ENCODE results near the gene TTLL1.
"Not testable (repeated sequence)": the region's sequence is repeated elsewhere in the genome, so short reads cannot be mapped to it uniquely, and the experiment has no call there.

- not testable (repeated sequence) for TF ChIP-seq CTCF (IDR thresholded peaks at IDR 0.05)
- peak in 1 of 2 donors; percentile 16 for TF ChIP-seq POLR2A (IDR thresholded peaks at IDR 0.05)
Observed at GRCh38 chr22:43104056-43104625, 14.9 kb upstream of the TTLL1 start.

Data from thyroid gland (tissue), 4 donors.